CD1c-positive myeloid dendritic cell (primary cell): ENCODE measurements around the gene GCK.
"Not testable (repeated sequence)": the region's sequence is repeated elsewhere in the genome, so short reads cannot be mapped to it uniquely, and the experiment has no call there.

Source experiments
- DNase-seq: peaks from one replicate; pipeline ENCODE4 v3.0.0-alpha.2; 2016; ENCODE audit errors: extremely low spot score

GCK gene

DNA sequence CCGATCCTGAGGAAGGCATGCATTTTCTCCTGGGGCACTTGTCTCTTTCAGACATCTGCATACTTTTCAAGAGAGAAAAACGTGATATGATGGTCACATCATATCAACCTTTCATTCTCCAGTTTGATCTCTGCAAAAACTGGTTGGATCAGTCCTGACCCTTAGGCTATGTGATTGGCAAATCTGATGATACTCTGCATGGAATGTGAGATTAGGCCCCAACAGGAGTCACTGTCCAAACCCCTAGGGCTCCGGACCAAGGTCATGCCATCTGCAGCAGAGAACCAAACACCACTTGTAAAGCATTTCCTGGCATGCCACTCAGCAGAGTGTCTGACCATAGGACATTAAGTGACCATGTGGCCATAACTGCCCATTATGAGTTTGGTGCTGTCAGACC is 8.6 kb downstream of the GCK start:
- DNase-seq = no peak

DNA sequence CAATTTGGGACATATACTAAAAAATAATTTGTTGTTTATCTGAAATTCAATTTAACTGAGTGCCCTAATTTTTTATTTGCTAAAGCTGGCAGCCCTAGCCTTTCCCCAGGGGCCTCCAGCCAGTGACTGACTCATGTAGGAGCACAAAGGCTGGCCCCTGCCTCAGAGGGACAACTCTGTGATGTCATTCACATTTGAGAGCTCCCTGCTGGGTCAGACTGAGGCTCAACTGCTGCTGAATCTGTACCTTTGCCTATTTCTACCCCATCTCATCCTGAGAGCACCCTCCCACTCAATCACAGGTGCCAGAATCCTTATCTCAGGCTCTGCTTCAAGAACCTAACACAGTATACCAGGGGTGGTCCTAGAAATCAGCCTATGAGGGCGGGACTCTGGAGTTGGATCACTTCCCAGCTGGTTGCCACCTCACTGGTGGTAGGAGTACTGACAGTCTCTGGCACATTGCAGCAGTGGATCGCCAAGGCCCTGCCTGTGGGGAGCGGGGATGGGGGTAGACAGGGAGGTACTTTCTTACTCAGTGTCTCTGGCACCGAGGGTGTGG is 11.6 kb downstream of the GCK start:
- DNase-seq = no peak

DNA sequence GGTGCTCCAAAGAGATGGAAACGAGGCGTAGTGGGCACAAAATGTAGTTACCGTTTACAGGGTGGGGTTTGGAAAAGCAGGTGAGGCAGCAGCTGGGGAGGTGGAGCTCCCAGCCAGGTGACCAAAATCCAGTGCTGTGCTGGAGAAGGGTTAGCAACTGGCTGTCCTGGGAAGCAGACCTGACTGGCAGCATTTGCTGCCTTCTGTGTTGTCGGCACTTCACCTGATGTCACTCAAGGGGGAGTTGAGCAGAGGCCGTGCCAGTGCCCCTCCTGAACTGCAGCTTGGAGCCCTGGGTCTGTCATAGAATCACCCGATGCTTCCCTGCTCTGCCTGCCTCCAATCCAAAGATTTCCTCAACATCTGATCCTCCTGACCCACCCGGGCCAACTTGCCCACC is 12.8 kb downstream of the GCK start:
- DNase-seq = no peak

DNA sequence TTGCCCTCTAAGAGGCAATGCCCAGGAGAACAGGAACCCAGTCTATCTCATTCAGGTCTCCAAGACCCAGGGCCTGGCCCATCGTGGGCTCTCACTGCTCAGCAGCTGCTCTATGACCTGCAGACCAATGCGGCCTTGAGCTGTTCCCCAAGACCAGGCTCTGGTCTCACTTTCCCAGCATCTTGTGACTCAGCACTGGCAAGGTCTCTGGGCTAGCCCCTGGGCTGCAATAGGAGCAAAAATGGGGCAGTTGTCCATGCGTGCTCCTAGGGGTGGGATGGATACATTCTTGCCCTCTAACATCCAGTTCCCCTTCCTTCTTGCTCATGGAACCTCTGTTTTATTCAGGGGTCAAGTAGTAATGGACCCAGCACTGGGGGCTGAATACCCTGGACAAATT is 13.5 kb downstream of the GCK start:
- no peak for DNase-seq

DNA sequence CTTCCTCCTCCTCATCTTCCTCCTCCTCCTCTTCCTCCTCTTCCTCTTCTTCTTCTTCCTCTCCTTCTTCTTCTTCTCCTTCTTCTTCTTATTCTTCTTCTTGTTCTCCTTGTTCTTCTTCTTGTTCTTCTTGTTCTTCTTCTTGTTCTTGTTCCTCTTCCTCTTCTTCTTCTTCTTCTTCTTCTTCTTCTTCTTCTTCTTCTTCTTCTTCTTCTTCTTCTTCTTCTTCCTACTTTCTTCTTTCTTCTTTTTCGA is 14.6 kb downstream of the GCK start:
- not testable (repeated sequence) for DNase-seq

DNA sequence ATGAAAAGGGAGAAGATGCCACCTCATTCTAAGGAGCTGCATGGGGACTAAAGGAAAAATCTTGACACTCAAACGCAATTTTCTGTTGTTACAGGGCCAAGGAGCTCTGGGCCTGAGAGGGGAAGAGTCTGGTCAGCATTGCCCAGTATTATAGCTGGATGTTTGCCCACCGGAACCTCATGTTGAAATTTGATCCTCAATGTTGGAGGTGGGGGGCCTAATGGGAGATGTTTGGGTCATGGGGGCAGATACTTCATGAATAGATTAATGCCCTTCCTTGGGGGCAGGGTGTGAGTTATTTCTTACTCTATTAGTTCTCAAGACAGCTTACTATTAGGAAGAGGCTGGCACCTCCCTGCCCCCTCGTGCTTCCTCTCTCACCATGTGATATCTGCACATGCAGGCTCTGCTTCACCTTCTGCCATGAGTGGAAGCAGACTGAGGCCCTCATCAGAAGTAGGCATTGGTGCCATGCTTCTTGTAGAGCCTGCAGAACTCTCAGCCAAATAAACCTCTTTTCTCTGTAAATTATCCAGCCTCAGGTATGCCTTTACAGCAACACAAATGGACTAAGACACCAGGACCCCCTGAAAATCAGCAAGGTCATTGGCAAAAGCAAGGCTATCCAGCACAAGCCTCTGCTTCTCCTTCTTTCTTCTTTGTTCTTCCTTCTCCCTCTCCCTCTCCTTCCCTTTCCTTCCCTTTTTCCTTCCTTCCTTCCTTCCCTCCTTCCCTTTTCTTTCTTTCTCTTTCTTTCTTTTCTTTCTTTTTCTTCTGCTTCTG is 15.1 kb downstream of the GCK start:
- DNase-seq = no peak

DNA sequence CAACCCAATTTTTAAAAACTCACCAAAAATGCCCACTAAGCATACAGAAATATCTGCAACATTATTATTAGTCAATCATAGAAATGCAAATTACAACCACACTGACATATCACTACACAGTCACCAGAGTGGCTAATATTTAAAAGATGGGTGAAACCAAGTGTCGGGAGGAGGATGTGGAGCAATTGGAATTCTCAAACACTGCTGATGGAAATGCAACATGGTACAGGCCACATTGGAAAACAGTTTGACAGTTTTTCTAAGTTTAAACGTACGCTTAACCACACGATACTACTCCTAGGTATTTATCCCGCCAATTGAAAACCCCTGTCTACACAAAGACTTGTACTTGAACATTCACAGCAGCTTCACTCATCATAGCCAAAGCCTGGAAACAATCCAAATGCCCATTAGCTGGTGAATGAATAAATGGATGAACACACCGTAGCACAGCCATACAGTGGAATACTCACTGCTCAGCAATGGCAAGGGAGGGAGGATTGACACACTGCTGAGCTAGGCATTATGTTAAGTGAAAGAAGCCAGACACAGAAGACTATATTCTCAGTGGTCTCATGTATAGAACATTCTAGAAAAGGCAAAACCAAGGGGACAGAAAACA is 16.3 kb downstream of the GCK start:
- DNase-seq = no peak

DNA sequence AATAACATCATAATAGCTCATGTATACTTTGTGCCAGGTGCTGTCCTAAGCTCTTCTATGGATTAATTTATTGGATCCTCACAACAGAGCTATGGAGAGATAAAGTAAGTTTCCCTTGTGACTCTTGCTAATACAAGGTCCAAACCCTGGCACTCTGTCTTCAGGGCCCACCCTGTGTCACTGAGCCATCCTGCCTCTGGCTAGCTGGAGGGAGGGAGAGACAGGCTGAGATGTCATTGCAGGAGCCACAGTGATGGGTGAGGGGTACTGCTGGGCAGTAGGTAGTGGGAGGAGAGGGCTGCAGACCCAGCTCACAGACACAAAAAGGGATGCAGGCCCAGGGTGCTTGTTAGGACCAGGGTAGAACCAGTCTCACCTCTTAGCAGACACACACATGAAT is 16.9 kb downstream of the GCK start:
- DNase-seq = no peak

DNA sequence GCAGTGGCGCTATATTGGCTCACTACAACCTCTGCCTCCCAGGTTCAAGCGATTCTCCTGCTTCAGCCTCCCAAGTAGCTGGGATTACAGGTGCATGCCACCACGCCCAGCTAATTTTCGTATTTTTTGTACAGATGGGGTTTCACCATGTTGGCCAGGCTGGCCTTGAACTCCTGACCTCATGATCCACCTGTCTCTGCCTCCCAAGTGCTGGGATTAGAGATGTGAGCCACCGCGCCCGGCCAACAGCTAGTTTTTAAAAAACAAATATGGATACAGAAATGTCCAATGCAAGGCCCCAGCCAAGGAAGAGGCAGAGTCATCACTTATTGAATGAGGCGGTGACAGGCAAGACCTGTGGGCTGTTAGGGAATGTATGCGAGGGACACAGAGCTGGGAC is 17.3 kb downstream of the GCK start:
- DNase-seq = not testable (repeated sequence)

DNA sequence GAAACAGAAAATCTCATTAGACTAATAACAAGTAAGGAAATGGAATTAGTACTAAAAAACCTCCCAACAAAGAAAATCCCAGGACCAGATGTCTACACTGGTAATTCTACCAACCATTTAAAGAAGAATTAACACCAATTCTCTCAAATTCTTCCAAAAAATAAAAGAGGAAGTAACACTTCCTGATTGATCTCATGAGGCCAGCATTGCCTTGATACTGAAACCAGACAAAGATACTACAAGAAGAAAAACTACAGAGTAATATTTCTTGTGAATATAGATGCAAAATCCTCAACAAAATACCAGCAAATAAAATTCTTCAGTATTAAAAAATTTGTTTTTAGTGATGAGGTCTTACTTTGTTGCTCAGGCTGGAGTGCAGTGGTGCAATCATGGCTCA is 21.3 kb downstream of the GCK start:
- peak; percentile 41 for DNase-seq

DNA sequence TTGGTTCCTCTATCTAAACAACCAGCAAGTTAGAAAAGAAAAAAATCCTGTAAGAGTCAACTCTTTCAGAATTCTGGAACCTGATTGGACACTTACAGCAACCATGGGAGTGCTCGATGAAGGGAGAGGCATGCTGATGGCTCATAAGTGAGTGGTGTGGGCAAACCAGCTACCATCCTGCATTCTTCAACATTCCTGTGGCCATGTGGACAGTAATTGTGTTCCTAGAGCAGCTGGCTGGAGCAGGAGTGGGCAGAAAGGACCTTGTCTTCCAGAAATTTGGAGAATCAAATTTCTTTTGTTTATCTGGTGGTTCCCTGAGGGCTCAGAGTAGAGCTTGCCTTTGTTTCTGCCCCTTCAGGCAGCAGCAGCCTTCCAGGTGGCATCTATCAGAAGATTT is 25.6 kb downstream of the GCK start:
- no peak for DNase-seq

DNA sequence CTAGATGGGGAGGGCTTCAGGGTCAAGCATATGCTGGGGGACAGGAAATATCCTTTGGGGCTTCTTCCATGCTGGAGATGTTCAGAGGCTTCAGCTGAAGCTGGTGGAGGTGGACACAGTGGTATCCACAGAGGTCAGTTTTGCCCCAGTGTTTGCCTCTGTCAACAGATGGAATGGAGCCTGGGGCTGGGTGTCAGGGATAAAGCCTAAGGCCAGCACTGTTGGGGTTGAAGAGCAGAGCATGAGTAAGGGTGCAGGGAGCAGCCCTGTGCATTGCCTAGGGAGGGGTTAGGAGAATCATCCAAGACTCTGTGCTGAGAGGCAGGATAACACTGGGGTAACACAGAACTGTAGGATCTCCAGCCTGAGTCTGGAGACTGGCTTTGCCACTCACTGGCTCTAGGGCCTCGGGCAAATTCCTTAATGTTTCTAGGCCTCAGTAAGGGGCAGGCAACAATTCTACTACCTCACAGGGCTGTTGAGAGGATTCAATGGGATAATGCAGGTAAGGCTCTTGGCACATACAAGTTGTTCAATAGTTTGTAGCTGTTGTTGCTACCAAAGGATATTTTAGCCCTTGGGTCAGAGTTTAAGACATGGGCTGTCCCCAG is 26.3 kb downstream of the GCK start:
- DNase-seq = no peak

DNA sequence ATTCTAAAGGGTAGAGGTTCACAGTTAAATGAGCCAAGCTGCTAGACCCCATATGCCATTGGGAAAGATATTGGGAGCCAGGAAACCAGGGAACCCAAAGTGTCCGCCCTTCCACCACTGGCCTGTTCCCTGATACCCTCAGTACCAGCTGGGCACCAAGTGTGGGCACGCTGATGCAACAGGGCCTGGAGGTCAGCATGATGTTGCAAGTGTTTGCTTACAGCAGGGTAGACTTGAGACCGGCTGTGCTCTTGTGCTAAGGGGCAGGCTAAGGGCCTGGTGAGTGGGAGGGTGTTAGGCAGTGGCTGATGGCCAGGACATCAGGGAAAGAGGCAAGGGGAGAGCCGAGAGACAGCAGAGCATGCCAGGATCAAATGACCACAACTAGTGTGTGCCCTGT is 27.1 kb downstream of the GCK start:
- DNase-seq = no peak

DNA sequence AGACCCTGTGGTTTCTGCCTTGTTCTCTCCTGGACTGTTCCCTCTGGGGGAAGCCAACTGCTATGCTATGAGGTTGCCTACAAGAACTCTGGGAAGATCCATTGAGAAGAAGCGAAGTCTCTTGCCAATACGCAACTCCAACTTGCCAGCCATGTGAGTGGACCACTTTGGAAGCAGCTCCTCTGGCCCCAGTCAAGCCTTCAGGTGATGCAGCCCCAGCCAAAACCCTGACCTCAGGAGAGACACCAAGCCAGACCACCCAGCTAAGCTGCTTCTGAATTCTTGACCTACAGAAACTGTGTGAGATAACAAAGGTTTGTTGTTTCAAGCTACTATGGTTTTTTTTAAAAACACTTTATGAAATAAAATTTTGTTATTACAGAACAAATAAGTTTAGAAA is 27.9 kb downstream of the GCK start:
- no peak for DNase-seq

DNA sequence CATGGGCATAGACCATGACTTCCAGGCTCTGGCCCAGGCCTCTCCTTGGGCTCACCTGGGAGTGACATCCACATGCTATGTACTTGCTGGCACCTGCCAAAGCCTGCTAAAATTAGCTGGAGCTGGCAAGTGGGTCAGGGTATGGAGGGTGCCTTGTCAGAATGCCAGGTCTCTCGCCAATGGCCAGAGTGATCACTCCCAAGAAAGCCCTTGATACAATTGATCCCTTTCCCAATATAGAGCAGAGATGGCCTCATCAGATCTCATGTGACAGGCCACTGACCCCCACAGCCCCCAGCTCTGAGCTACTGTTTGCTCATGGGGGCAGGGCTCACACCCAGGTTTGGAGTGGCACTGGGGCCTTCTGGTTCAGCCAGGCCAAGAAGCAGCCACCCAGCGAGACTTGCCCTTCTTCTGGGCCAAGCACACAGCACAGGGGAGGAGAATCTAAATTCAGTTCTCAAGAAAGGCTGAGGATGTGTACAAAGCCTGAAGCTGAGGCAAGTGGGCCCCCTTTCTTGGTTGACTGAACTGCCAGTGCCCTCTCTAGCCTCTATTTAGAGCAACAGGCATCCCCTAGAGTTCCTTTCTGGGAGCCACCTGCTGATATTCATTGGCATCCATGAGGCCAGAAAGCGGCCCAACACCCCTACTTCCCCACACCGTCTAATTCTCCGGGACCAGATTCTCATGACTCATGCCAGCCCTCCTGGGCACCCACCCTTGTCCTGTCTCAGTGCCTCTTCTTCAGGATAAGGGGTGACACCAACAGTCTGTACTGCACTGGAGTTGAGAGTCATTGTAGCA is 29.2 kb downstream of the GCK start:
- DNase-seq = no peak

DNA sequence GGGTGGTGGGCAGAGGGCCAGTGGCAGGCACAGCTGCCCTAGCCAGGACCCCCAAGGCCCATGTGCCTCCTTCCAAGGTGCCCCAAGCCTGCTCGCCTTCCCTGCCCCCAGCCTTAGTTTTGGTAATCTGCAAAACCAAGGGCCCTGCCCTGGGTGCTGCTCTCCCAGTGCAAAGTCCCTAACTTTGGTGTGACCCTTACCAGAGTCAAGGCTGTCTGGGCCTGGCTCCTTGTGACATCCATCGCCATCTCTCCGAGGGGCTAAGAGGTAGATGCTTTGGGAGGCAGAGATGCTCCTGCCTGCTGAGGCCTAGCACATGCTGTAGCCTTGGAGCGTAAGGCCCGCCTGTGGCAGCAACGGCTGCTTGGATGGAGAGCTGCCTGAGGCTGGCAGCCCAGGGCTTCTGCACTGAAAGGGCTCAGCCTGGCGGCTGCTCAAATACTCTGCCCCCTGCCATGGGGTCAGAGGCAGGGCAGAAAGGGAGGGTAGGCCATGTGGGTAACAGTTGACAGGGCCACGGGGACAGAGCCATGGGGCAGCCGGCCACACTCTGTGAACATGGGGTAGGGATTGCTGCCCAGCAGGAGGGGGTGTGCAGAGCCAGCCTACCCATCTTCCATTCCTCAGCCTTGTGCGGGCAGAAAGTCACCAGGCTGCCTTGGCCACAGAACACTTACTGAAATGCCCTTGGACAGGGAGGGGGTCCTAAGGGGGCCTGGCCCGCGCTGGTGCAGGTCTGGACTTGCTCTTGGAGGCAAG is 30.2 kb downstream of the GCK start:
- DNase-seq = no peak

DNA sequence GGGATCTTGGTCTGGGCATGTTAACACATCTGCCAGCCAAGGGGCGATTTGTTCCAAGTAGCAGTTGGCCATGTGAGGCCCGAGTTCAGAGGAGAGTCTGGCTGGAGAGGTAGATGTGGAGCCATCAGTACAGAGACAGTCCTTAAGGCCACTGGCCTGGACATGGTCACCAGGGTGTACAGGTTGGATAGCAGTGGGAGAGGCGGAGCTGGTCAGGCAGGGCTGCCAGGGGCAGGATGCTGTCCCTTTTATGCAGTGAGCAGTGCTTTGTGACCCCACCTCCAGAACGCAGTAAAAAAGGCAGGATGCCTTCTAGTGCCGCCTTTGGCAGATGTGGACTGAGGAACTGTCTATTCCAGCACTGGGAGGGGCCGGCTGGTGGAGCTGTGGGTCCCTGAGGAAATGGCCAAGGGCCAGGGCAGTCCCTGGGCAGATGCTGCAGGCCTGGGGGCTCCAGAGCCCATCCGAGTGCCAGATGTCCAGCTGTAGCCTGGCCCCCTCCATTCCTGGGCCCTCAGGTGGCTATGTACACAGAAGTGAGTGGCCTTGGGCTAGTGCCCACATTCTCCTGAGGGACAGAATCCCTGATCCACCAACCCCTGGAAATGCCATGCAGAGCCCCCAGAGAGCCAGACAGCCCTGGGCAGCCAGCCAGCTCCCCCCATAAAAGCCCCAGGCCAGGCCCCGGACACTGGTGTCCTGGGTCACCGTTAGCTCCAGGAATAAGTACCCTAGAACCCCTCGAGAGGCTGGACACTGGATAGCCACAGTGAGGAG is 31.0 kb downstream of the GCK start:
- no peak for DNase-seq

DNA sequence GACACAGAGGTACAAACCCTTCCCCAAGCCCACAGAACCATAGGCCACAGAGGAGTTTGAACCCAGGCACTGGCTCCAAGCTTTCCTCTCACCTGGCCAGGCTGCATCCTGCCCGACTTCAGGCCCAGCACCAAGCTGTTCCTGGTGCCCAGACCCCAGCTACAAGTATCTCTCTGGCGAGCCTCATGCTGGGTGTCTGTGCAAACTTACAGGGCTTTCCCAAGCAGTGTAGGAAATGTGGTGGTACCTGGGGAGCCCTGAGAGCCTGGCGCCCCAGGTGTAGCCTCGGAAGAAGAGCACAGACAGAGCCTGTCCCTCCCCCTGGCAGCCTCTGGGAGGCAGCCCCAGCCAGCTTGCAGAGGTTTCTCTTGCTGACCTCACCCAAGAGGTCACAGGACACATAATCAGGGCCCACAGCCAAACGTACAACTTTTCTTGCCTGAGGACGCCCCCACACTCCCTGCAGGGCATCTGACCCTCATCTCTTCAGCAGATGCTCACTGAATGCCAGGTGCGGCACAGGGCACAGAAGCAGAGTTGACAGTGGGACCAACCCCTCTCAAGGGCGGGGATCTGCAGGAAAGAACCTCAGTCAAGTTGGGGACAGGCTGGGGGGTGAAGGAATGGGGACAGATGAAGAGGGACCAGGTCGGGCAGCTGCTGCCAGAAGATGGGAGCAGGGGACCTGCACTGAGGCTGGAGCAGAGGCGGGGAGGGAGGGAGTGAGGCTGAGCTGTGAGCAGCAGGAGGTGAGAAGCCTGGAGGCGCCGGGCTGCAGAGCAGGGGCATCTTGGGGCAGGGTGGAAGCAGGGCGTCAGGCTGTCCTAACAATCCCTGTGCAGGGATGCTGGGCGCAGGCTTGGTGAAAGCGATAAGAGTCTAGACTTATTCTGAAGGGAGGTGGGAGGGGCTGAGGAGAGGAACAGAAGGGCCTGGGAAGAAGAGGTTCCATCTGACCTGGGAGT is 31.8 kb downstream of the GCK start:
- DNase-seq = no peak

DNA sequence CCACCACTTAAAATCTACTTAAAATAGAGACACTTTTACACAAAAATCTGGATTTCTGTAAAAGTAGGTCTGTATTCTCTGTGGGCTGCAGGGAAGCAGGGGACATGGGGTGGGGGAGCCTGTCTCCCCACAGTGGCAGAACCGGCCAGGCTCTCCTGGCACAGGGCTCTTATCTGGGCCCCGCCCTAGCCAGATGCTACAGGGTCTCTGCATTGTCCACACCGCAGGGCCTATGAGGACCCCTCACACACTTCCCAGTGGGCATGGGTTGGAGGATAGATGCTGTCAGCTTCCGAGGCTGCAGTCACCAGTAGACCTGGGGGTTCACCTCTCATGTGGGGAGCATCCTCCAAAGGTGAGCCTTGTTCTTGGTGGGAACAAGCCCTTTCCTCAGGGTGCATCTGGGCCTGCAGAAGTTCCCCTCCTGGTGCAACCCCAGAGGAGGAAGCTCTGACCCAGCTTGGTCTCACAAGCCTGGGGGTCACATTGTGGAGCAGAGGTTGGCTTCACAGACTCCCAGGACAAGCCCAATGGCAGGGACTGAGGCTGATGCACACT is 32.7 kb downstream of the GCK start:
- DNase-seq = no peak
